HG03196 (cell line): ENCODE data around the gene APLN.

ENCODE experiments used
- ATAC-seq: cut with Tn5 transposase; IDR thresholded peaks from one replicate; pipeline ENCODE4 v1.9.1; 2021; ENCODE audit not compliant: unreplicated experiment

The APLN gene

GRCh38 chrX:129599996-129600395, 54.8 kb downstream of the APLN start:
- ATAC-seq: no peak

GRCh38 chrX:129599499-129599898, 55.3 kb downstream of the APLN start:
- ATAC-seq: no peak

- ATAC-seq: no peak
Observed at GRCh38 chrX:129597905-129598304, 56.9 kb downstream of the APLN start.

- ATAC-seq: no peak
Observed at GRCh38 chrX:129596077-129596476, 58.7 kb downstream of the APLN start.
